GM06990 (cell line): ENCODE measurements around the gene SDK1.

Source experiments
- DNase-seq: peaks from one replicate; pipeline ENCODE4 v3.0.0-alpha.2; 2011; ENCODE audit not compliant: insufficient read length; ENCODE audit errors: extremely low read depth
- H3K27me3 ChIP-seq: replicated peaks from 2 replicates; pipeline ENCODE4 v1.6.0; 2011; ENCODE audit warnings: low read length; ENCODE audit not compliant: control insufficient read depth, insufficient read depth
- H3K36me3 ChIP-seq: 2 replicates; pipeline ENCODE4 v1.5.1; 2011; ENCODE audit warnings: low read length; ENCODE audit not compliant: control insufficient read depth, insufficient read depth
- H3K4me3 ChIP-seq: replicated peaks from 2 replicates; pipeline ENCODE4 v1.5.1; 2011; ENCODE audit warnings: low read depth, mild to moderate bottlenecking, control low read depth, low read length
- CTCF ChIP-seq: IDR thresholded peaks from 2 replicates; pipeline ENCODE4 v1.5.1; 2011; ENCODE audit warnings: low read length, control low read depth, mild to moderate bottlenecking, inconsistent platforms; ENCODE audit not compliant: insufficient read depth, poor library complexity, severe bottlenecking

The SDK1 gene

DNA sequence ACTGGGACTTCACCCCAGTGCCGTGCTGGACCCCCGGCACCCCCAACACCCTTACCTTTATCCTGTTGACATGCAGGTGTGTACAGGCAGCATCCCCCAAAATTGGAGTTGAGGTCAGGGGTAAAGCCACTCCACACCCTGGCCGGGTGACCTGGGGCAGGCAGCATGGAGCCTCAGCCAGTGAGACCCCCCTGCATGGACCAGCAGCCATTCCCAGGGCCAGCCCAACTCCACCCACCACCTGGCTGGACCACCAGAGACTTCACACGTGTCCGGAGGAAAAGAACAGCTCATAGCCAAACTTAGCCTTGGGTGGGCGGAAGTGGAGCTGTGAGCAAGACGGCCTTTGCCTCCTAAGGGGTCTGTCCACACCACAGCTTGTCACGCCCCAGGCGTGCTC is 968.0 kb downstream of the SDK1 start:
- no peak for DNase-seq
- Histone ChIP-seq H3K4me3 (no peak overlapping the region), H3K27me3 (no peaks in the 10 kb centered on the region), H3K36me3 (no peaks in the 10 kb centered on the region)
- TF ChIP-seq CTCF, result no peak

DNA sequence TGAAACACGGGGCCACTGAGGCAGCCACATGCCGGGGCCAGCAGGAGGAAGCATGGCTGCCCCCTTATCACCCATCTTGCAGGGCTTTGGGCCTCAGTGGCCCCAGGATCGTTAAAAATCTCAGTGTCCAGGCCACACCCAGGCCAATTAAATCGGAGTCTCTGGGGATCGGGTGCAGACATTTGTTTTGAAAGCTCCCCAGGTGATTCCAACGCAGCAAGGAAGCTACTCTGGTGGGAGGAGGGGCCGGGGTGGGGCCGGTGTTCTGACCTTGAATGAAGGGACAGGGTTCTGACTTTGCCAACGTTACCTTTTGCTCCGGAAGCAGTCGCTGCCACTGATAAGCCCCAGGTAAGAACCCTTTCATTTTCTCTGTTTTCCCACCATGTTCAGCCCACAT is 968.7 kb downstream of the SDK1 start:
- no peaks in the 10 kb centered on the region for H3K27me3 ChIP-seq
- H3K36me3 ChIP-seq, result no peaks in the 10 kb centered on the region
- H3K4me3 ChIP-seq, result no peak overlapping the region
- DNase-seq, result no peak
- TF ChIP-seq CTCF, result no peak

- no peak for TF ChIP-seq CTCF
Observed at GRCh38 chr7:4270268-4270667, 969.2 kb downstream of the SDK1 start.

GRCh38 chr7:4270941-4271715 is 970.1 kb downstream of the SDK1 start:
- Histone ChIP-seq H3K4me3 (no peak overlapping the region), H3K27me3 (no peaks in the 10 kb centered on the region), H3K36me3 (no peaks in the 10 kb centered on the region)
- DNase-seq, result no peak
- no peak for TF ChIP-seq CTCF

More at GRCh38 chr7:4270268-4270667, 969.2 kb downstream of the SDK1 start:
- DNase-seq, result no peak
- no peaks in the 10 kb centered on the region for H3K27me3 ChIP-seq
- no peaks in the 10 kb centered on the region for H3K36me3 ChIP-seq
- H3K4me3 ChIP-seq, result no peak overlapping the region

DNA sequence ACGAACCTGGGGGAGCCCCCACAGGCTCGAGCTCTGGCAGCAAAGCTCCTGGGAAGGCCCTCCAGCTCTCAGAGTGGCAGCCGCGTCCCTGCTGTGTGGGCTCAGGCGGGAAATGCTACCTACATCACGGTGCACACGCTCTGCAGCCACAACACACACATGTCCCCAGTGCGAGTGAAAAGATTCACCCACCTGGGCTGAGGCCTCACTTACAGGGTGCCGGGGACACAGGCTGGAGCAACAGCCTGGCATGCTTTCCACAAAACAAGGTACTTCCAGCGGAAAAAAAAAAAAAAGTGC is 970.6 kb downstream of the SDK1 start:
- Histone ChIP-seq H3K4me3 (no peak overlapping the region), H3K27me3 (no peaks in the 10 kb centered on the region), H3K36me3 (no peaks in the 10 kb centered on the region)
- no peak for TF ChIP-seq CTCF
- no peak for DNase-seq

- Histone ChIP-seq H3K36me3 (no peaks in the 10 kb centered on the region), H3K4me3 (no peak overlapping the region), H3K27me3 (no peaks in the 10 kb centered on the region)
- no peak for DNase-seq
- no peak for TF ChIP-seq CTCF
Observed at GRCh38 chr7:4272141-4272540, 971.1 kb downstream of the SDK1 start.
